Measurements from ENCODE around the gene NAPSA.

The NAPSA gene

DNA sequence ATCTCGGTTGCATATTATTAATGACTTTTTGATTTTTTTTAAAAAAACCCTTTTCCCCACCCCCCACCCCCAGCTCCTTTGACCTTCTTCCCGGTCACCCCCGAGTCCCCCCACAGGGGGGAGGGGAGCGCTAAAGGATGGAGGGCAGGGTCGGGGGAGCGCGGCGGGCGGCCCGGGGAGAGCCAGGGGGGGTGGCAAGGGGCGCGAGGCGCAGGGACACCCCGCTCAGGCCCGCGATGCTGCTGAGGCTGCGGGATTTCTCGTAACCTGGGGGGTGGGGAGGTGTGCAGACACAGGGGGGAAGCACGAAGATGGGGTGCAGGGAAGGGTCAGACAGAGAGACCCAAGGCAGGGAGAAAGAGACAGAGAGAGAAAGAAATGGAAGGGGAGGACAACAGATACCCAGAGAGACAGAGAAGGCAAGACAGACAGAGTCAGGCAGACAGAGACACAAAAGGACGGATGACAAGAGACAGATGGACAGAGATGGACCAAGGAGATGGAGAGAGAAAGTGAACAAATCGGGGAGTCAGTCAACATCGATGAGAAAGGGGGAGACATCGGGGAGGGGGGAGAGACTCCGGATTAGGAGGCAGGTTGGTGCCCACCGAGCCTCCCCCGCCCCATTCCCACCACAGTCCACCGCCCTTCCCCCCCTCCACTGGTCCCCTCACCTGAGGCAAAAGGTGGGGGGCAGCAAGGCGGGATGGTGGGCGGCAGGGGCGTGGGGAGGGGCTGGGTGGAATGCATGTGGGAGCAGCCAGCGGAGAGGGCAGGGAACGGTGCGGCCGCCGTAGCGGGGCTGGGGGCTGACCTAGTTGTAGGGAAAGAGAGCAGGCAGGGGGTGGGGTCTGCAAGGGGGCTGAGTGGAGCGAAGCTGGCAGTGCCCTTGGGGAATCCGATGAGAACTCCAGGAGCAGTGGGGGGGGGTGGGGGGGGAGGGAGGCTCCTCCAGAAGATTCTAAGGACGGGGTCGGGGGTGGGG lies 50.4 kb downstream of the NAPSA start:
- DNase-seq (ENCODE audit: low read depth): no peak

DNA sequence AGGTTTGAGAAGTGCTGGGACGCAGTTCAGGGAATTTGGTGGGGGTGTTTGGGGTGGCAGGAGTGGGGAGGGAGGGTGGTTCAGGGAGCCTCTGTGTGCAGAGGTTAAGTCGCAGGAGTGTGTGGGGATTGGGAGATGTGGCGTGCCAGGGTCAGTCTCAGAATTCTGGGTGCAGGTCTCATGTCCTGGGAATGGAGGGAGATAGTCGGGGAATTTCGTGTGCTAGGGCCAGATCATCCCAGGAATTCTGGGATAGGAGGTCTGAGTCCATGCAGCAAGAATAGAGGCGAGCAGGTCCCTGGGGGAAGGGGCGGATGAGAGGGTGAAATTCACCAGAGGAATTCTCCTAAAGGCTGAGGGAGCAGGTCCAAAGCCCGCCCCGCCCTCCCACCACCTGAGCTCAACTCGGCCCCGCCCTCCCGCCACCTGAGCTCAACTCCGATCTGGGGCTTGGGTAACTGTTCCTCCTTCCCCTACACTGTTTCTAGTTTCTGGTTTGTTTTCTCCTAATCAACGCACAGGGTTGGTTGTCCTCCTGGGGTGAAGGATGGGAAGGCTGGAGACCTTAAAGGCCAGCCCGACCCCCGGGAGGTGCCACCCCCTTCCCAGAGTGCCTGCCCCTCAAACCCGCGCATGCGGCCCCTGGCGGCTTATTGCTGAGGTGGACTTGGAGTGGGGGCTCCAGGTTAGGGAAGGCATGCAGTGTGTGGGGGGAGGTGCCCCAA lies 51.5 kb downstream of the NAPSA start:
- no peak for DNase-seq (ENCODE audit: low read depth)

DNA sequence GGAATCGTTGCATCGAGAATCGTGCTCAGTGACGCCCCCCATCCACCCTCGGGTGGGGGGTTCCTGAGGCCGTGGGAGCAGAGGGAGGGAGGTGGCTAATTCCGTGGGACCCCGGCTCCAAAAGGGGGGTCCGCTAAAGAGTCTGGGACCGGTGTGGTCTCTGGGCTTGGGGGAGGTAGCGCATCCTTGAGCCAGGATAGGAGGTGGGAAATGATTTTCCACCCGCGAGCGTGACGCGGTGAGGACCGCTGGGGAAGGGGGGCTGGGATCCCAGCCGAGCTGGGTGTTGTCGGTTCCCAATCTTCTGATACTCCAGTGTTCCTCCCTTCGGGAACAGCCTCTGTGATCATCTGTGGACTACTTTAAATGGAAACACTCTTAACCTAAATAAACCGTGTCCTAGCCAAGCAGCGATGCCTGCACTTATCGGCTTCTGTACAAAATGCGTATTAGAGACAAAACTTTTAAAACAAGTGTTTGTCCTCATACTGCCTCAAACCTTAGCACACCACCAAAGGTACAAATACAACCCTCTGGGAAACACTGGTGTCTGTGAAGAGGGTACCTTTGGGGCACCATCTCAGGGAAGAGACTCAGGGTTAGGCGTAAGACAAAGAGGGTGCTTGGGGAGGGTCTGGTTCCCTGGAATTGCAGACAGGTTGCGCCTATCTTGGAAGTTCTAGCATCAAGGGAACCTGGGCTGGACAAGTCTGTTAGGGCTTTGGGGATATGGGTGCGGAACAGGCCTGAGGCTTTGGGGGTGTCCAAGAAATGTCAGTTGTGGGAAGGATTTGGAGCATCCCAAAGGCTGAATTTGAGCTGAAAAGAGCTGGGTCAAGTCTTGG lies 52.2 kb downstream of the NAPSA start:
- DNase-seq (ENCODE audit: low read depth): no peak

- no peak for DNase-seq (ENCODE audit: low read depth)
Measured at GRCh38 chr19:50311723-50312635, 53.5 kb downstream of the NAPSA start.

DNA sequence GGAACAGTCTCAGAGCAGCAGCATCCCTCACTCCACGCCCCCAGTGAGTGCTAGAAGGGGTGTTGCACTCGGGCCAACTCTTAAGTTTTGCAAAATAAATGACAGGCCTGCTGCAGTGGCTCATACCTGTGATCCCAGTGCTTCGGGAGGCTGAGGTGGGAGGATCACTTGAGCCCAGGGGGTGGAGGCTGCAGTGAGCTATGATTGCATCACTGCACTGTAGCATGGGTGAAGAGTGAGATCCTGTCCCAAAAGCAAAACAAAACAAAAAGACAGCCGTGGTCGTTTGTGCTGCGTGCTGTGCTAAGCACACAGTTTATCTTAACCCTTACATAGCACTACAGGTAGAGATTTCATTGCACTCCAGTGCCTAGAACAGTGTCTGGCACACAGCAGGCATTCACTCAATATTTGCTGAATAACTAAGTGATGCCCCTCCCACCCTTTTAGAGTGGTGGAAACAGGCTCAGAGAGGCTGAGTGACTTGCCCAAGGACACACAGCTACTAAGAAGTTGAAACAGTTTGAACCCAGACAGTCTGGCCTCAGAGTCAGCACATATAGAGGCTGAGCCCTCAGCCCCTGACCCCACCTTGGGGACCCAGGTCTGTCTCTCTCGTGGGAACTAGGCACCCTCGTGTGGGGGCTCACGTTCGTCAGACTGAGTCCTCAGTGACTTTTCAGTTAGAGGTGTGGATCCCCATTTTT lies 54.5 kb downstream of the NAPSA start:
- DNase-seq (ENCODE audit: low read depth): no peak

GRCh38 chr19:50309396-50310125 lies 55.9 kb downstream of the NAPSA start:
- no peak for DNase-seq (ENCODE audit: low read depth)

- DNase-seq (ENCODE audit: low read depth): no peak
Measured at GRCh38 chr19:50308991-50309390, 56.4 kb downstream of the NAPSA start.

All from activated T-helper 9 cell treated with anti-CD3 and anti-CD28 coated beads, Interleukin-2, amount 50 U/mL, for 16 hours (primary cell).